Activated naive CD4-positive, alpha-beta T cell treated with anti-CD3 and anti-CD28 coated beads, Interleukin-2, amount 50 U/mL, for 24 hours (primary cell): Measurements from ENCODE around the gene SLX9.
"Not testable (repeated sequence)": the region's sequence is repeated elsewhere in the genome, so short reads cannot be mapped to it uniquely, and the experiment has no call there.

Source experiments
- H3K27ac Mint-ChIP-seq: one replicate; pipeline ENCODE4 v1.8.0; 2021; ENCODE audit warnings: mild to moderate bottlenecking, mixed read lengths
- H3K27me3 Mint-ChIP-seq: one replicate; pipeline ENCODE4 v1.8.0; 2021; ENCODE audit warnings: mixed read lengths
- H3K36me3 Mint-ChIP-seq: one replicate; pipeline ENCODE4 v1.8.0; 2021; ENCODE audit warnings: mixed read lengths
- H3K4me1 Mint-ChIP-seq: one replicate; pipeline ENCODE4 v1.8.0; 2021; ENCODE audit warnings: mixed read lengths
- H3K4me3 Mint-ChIP-seq: one replicate; pipeline ENCODE4 v1.8.0; 2021; ENCODE audit warnings: mild to moderate bottlenecking, mixed read lengths
- H3K9me3 Mint-ChIP-seq: one replicate; pipeline ENCODE4 v1.8.0; 2021; ENCODE audit warnings: mixed read lengths

The SLX9 gene

DNA sequence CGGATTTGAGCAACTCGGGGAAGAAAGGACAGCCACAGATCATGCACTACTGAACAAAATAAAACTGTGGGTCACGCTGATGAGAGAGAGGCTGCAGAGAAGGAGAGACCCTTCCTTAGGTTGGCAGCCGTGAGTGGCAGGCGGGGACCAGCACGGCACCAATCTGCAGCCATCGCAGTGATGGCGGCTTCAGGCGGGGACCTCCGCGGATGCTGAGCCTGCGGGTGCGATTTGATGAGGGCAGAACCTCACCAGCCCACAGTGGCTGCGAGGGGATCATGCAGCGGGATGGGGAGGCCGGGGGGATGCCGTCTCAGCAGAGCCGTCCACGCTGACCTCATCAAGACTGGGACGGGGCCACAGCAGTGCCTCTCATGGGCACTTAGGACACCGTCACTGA, 30.9 kb upstream of the SLX9 start:
- no peaks in the 10 kb centered on the region for H3K27me3 Mint-ChIP-seq
- H3K4me1 Mint-ChIP-seq, result peaks cover 62% of the 10 kb centered on the region
- H3K9me3 Mint-ChIP-seq, result no peaks in the 10 kb centered on the region
- peak overlapping the region; percentile 57 for H3K4me3 Mint-ChIP-seq
- peaks cover 5% of the 10 kb centered on the region for H3K36me3 Mint-ChIP-seq
- peak overlapping the region; percentile 68 for H3K27ac Mint-ChIP-seq

DNA sequence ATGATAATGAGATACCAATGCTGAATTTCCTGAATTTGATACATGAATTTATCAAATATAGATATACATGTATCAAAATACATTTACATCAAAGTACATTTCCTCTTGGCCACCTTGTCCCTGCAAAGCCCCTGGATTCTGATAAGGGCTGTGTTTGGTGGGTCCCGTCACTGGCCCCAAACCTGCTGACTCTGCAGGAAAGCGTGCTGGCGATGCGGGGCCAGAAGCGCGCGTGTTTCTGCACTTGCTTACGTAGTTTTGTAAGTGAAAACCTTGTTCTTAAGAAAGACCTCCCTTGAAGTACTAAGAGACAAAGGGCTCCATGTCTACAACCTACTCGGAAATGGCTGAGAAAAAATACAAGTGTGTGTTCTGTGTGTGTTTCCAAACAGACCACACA, 30.1 kb upstream of the SLX9 start:
- Mint-ChIP-seq H3K36me3 (peaks cover 2% of the 10 kb centered on the region), H3K4me3 (peak overlapping the region; percentile 19), H3K9me3 (no peaks in the 10 kb centered on the region), H3K27me3 (no peaks in the 10 kb centered on the region), H3K27ac (peak overlapping the region; percentile 70), H3K4me1 (peaks cover 64% of the 10 kb centered on the region)

- Mint-ChIP-seq H3K4me1 (peaks cover 70% of the 10 kb centered on the region), H3K36me3 (peaks cover 2% of the 10 kb centered on the region), H3K4me3 (no peak overlapping the region), H3K27ac (peak overlapping the region; percentile 53), H3K27me3 (no peaks in the 10 kb centered on the region), H3K9me3 (no peaks in the 10 kb centered on the region)
Observed at GRCh38 chr21:44910229-44911067, 29.4 kb upstream of the SLX9 start.

DNA sequence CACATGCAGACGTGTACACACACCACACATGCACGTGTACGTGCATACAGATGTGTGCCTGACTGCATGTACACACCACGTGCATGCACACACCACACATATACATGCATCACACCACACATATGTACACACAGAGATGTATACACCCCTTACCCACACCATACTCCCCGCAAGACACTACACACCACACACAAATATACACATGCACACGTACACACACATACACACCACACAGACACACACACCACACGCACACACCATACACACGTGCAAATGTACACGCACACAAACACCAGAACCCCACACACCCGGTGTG, 28.8 kb upstream of the SLX9 start:
- H3K27me3 Mint-ChIP-seq, result no peaks in the 10 kb centered on the region
- H3K27ac Mint-ChIP-seq, result peak overlapping the region; percentile 88
- no peaks in the 10 kb centered on the region for H3K9me3 Mint-ChIP-seq
- peak overlapping the region; percentile 34 for H3K4me3 Mint-ChIP-seq
- peaks cover 2% of the 10 kb centered on the region for H3K36me3 Mint-ChIP-seq
- H3K4me1 Mint-ChIP-seq, result peaks cover 75% of the 10 kb centered on the region

- Mint-ChIP-seq H3K4me3 (peak overlapping the region; percentile 34), H3K9me3 (no peaks in the 10 kb centered on the region), H3K27me3 (no peaks in the 10 kb centered on the region), H3K36me3 (peaks cover 2% of the 10 kb centered on the region), H3K27ac (peak overlapping the region; percentile 88), H3K4me1 (peaks cover 75% of the 10 kb centered on the region)
Observed at GRCh38 chr21:44911384-44912157, 28.3 kb upstream of the SLX9 start.

GRCh38 chr21:44912158-44912473, 27.7 kb upstream of the SLX9 start:
- H3K4me1 Mint-ChIP-seq, result peaks cover 80% of the 10 kb centered on the region
- no peaks in the 10 kb centered on the region for H3K9me3 Mint-ChIP-seq
- H3K4me3 Mint-ChIP-seq, result peak overlapping the region; percentile 34
- H3K36me3 Mint-ChIP-seq, result peaks cover 5% of the 10 kb centered on the region
- peak overlapping the region; percentile 88 for H3K27ac Mint-ChIP-seq
- no peaks in the 10 kb centered on the region for H3K27me3 Mint-ChIP-seq

- Mint-ChIP-seq H3K4me1 (peaks cover 86% of the 10 kb centered on the region), H3K27ac (peak overlapping the region; percentile 88), H3K4me3 (peak overlapping the region; percentile 64)
- H3K27me3 Mint-ChIP-seq, H3K9me3 Mint-ChIP-seq, H3K36me3 Mint-ChIP-seq: not testable (repeated sequence)
Observed at GRCh38 chr21:44912506-44913412, 27.1 kb upstream of the SLX9 start.

- Mint-ChIP-seq H3K4me3 (peak overlapping the region; percentile 81), H3K27me3 (no peaks in the 10 kb centered on the region)
Observed at GRCh38 chr21:44913425-44914175, 26.2 kb upstream of the SLX9 start.

GRCh38 chr21:44914176-44914874, 25.5 kb upstream of the SLX9 start:
- H3K36me3 Mint-ChIP-seq, result peaks cover 4% of the 10 kb centered on the region
- H3K4me3 Mint-ChIP-seq, result peak overlapping the region; percentile 81
- peak overlapping the region; percentile 77 for H3K27ac Mint-ChIP-seq
- no peaks in the 10 kb centered on the region for H3K27me3 Mint-ChIP-seq
- peaks cover 84% of the 10 kb centered on the region for H3K4me1 Mint-ChIP-seq
- no peaks in the 10 kb centered on the region for H3K9me3 Mint-ChIP-seq

More at GRCh38 chr21:44913425-44914175, 26.2 kb upstream of the SLX9 start:
- Mint-ChIP-seq H3K4me1 (peaks cover 88% of the 10 kb centered on the region), H3K9me3 (no peaks in the 10 kb centered on the region), H3K27ac (peak overlapping the region; percentile 86), H3K36me3 (peaks cover 4% of the 10 kb centered on the region)

GRCh38 chr21:44916965-44917364, 22.9 kb upstream of the SLX9 start:
- Mint-ChIP-seq H3K27me3 (no peaks in the 10 kb centered on the region), H3K4me3 (peak overlapping the region; percentile 98), H3K4me1 (peaks cover 71% of the 10 kb centered on the region), H3K9me3 (no peaks in the 10 kb centered on the region), H3K27ac (peak overlapping the region; percentile 84), H3K36me3 (peaks cover 6% of the 10 kb centered on the region)

GRCh38 chr21:44917446-44918106, 22.3 kb upstream of the SLX9 start:
- no peaks in the 10 kb centered on the region for H3K9me3 Mint-ChIP-seq
- H3K4me3 Mint-ChIP-seq, result peak overlapping the region; percentile 98
- peaks cover 6% of the 10 kb centered on the region for H3K36me3 Mint-ChIP-seq
- peaks cover 70% of the 10 kb centered on the region for H3K4me1 Mint-ChIP-seq
- H3K27ac Mint-ChIP-seq, result peak overlapping the region; percentile 59
- H3K27me3 Mint-ChIP-seq, result no peaks in the 10 kb centered on the region

DNA sequence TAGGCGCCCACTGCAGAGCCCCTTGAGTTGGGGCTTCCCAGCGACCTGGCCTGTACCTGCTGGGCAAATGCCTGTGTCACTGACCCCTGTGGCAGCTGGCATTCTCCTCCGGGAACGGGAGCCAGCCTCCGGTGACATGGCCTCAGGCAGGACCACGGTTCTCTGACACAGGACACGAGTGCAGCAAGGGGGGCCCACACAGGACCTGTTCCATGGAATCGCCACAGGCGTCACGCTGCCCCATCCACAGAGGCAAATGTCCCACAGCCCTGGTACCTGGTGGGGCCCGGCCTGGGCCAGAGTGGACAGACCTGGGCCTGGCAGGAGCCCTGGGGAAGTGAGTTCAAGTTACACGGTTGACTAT, 21.7 kb upstream of the SLX9 start:
- Mint-ChIP-seq H3K36me3 (peaks cover 6% of the 10 kb centered on the region), H3K4me3 (peak overlapping the region; percentile 98), H3K27ac (no peak overlapping the region), H3K9me3 (no peaks in the 10 kb centered on the region), H3K4me1 (peaks cover 74% of the 10 kb centered on the region), H3K27me3 (no peaks in the 10 kb centered on the region)

DNA sequence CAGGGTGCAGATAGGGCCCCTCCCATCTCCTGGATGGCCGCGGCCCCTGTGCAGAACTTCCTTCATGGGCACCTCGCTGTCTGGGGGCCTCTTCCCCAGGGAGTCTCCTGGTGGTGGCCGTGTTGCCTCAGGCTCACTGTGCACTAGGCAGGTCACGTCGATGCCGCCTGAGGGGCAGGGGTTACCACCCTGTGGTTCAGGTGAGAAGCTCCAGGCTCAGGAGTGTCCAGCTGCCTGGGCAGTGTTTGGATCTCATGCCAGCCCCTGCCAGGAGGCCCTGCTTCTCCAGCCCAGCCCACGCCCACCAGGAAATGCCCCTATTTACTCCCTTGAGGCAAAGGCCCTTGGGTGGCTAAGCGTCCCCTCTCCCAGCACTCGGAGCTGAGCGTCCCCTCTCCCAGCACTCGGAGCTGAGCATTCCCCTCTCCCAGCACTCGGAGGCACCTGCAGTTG, 21.2 kb upstream of the SLX9 start:
- no peaks in the 10 kb centered on the region for H3K9me3 Mint-ChIP-seq
- H3K4me3 Mint-ChIP-seq, result peak overlapping the region; percentile 98
- H3K4me1 Mint-ChIP-seq, result peaks cover 75% of the 10 kb centered on the region
- H3K36me3 Mint-ChIP-seq, result peaks cover 6% of the 10 kb centered on the region
- no peaks in the 10 kb centered on the region for H3K27me3 Mint-ChIP-seq
- H3K27ac Mint-ChIP-seq, result peak overlapping the region; percentile 88
